ENCODE measurements around the gene GTPBP4. TPM values are rescaled to one million over a fixed set of nuclear protein-coding genes. Genes with fewer than 3 reads are reported as not detected.
A peak's percentile ranks its signal among the peaks of the same experiment; 100 is the strongest.
"Not testable (repeated sequence)": the region's sequence is repeated elsewhere in the genome, so short reads cannot be mapped to it uniquely, and the experiment has no call there.

GTPBP4 gene
- total and polyA plus RNA-seq, 2 experiments from 2014 or later: 42.1 to 49.7 TPM

GRCh38 chr10:1059902-1060301, 71.7 kb downstream of the GTPBP4 start:
- no peak overlapping the region for H3K27ac ChIP-seq
- H3K27me3 ChIP-seq: no peaks in the 10 kb centered on the region
- peaks cover 18% of the 10 kb centered on the region for H3K4me1 ChIP-seq (ENCODE audit: low read depth)
- no peaks in the 10 kb centered on the region for H3K9me3 ChIP-seq (ENCODE audit: low read depth)
- no peak for DNase-seq (ENCODE audit: low read depth in 1 of 2, low spot score in 1 of 2)
- no peaks in the 10 kb centered on the region for H3K36me3 ChIP-seq
- H3K4me3 ChIP-seq: no peak overlapping the region
- no peak for TF ChIP-seq CTCF (IDR thresholded peaks at IDR 0.05; ENCODE audit: low read depth, low read length)

GRCh38 chr10:1061930-1062774, 73.9 kb downstream of the GTPBP4 start:
- no peaks in the 10 kb centered on the region for H3K9me3 ChIP-seq (ENCODE audit: low read depth)
- no peak overlapping the region for H3K4me3 ChIP-seq
- no peak overlapping the region for H3K27ac ChIP-seq
- H3K4me1 ChIP-seq (ENCODE audit: low read depth): peaks cover 11% of the 10 kb centered on the region
- no peaks in the 10 kb centered on the region for H3K36me3 ChIP-seq
- no peaks in the 10 kb centered on the region for H3K27me3 ChIP-seq
- DNase-seq (ENCODE audit: low read depth in 1 of 2, low spot score in 1 of 2): peak in 1 of 2 donors; percentile 78
- TF ChIP-seq CTCF (IDR thresholded peaks at IDR 0.05; ENCODE audit: low read depth, low read length): no peak

GRCh38 chr10:1063232-1063865, 75.1 kb downstream of the GTPBP4 start:
- Histone ChIP-seq H3K27ac (no peak overlapping the region), H3K36me3 (no peaks in the 10 kb centered on the region), H3K4me3 (no peak overlapping the region), H3K27me3 (no peaks in the 10 kb centered on the region), H3K4me1 (ENCODE audit: low read depth) (peaks cover 1% of the 10 kb centered on the region), H3K9me3 (ENCODE audit: low read depth) (no peaks in the 10 kb centered on the region)
- no peak for TF ChIP-seq CTCF (IDR thresholded peaks at IDR 0.05; ENCODE audit: low read depth, low read length)
- no peak for DNase-seq (ENCODE audit: low read depth in 1 of 2, low spot score in 1 of 2)

- no peaks in the 10 kb centered on the region for H3K4me1 ChIP-seq (ENCODE audit: low read depth)
- H3K27ac ChIP-seq: no peak overlapping the region
- no peak overlapping the region for H3K4me3 ChIP-seq
- H3K27me3 ChIP-seq: no peaks in the 10 kb centered on the region
- DNase-seq (ENCODE audit: low read depth in 1 of 2, low spot score in 1 of 2): no peak
- H3K36me3 ChIP-seq: no peaks in the 10 kb centered on the region
- H3K9me3 ChIP-seq (ENCODE audit: low read depth): no peaks in the 10 kb centered on the region
- no peak for TF ChIP-seq CTCF (IDR thresholded peaks at IDR 0.05; ENCODE audit: low read depth, low read length)
These were observed 76.7 kb downstream of the GTPBP4 start for GRCh38 chr10:1064964-1065247.

GRCh38 chr10:1066734-1067133, 78.5 kb downstream of the GTPBP4 start:
- not testable (repeated sequence) for H3K27ac ChIP-seq; H3K27me3 ChIP-seq; H3K9me3 ChIP-seq (ENCODE audit: low read depth); H3K36me3 ChIP-seq; DNase-seq (ENCODE audit: low read depth in 1 of 2, low spot score in 1 of 2); H3K4me3 ChIP-seq; H3K4me1 ChIP-seq (ENCODE audit: low read depth)

Measured in cardiac muscle cell (in vitro differentiated cells and primary cell).